ENCODE measurements around the gene KRT35. TPM values are rescaled to one million over a fixed set of nuclear protein-coding genes. Genes with fewer than 3 reads are reported as not detected.

Gene KRT35
- total and polyA plus RNA-seq, 7 donors, result not detected

DNA sequence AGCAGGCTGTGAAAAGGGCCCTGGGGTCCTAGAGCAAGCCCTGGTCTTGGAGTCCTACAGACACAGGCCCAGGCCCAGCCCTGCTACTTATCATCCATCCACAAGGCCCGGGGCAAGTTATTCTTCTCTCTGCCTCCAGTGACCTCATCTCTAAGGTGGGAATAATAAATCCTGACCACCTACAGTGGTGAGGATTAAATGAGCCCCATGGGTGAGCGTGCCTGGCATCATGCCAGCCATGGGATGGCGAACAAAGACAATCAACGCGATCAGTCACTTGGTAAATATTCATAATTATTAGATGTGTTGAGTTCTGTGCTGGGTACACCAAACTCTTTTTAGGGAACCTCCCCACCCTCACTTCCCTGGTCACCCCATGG is 32.2 kb upstream of the KRT35 start:
- Histone ChIP-seq H3K27me3 (no peaks in the 10 kb centered on the region), H3K36me3 (no peaks in the 10 kb centered on the region), H3K4me3 (no peak overlapping the region), H3K4me1 (no peaks in the 10 kb centered on the region), H3K27ac (no peak overlapping the region), H3K9me3 (no peaks in the 10 kb centered on the region)
- DNase-seq, result no peak
- TF ChIP-seq, protein P1, sequence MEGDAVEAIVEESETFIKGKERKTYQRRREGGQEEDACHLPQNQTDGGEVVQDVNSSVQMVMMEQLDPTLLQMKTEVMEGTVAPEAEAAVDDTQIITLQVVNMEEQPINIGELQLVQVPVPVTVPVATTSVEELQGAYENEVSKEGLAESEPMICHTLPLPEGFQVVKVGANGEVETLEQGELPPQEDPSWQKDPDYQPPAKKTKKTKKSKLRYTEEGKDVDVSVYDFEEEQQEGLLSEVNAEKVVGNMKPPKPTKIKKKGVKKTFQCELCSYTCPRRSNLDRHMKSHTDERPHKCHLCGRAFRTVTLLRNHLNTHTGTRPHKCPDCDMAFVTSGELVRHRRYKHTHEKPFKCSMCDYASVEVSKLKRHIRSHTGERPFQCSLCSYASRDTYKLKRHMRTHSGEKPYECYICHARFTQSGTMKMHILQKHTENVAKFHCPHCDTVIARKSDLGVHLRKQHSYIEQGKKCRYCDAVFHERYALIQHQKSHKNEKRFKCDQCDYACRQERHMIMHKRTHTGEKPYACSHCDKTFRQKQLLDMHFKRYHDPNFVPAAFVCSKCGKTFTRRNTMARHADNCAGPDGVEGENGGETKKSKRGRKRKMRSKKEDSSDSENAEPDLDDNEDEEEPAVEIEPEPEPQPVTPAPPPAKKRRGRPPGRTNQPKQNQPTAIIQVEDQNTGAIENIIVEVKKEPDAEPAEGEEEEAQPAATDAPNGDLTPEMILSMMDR (IDR thresholded peaks at IDR 0.05), result no peak
- TF ChIP-seq POLR2AphosphoS5 (IDR thresholded peaks at IDR 0.05) (no peak), POLR2A (IDR thresholded peaks at IDR 0.05) (no peak), EP300 (IDR thresholded peaks at IDR 0.05) (no peak)
- intact Hi-C loops (cut with DNase I), result no loop called here
- WGBS, 2 donors, result 84 to 88% methylated on average over 5 of the region's 5 CpGs

DNA sequence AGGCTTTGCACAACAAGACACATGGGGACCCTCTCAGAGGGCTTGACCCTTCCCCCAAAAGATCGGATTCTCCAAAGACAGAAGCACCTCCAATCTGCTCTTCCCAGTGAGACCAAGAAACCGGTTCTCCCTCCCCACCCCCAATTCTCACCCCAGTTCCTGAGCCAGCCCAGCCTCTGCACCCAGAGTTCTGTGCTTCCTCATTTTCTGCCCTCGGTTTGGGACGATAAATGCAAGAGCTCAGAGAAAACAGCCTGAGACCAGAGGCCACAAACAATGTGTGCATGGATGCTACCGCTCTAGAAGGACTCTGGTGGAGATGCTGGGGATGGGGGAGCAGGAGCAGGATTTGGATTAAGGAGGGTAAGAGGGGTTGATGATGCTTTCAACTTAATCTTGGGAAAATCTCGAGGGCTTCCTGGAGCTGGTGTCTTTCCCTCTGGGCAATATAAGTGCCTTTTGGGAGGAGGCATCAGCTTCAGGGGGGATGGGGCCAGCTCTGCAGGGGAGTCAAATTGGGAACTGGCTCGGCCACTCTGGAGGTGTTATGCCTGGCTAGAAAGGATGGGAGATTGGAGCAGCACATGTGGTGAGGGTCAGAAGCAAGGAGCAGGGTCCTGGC is 31.7 kb upstream of the KRT35 start:
- Histone ChIP-seq H3K9me3 (no peaks in the 10 kb centered on the region), H3K27me3 (no peaks in the 10 kb centered on the region), H3K4me3 (no peak overlapping the region), H3K36me3 (no peaks in the 10 kb centered on the region), H3K4me1 (no peaks in the 10 kb centered on the region), H3K27ac (no peak overlapping the region)
- WGBS, 2 donors, result 52 to 70% methylated on average over 7 of the region's 7 CpGs
- intact Hi-C loops (cut with DNase I), result no loop called here
- DNase-seq, result no peak
- TF ChIP-seq, protein P1 (IDR thresholded peaks at IDR 0.05), result no peak
- no peak for TF ChIP-seq POLR2AphosphoS5 (IDR thresholded peaks at IDR 0.05)
- no peak for TF ChIP-seq EP300 (IDR thresholded peaks at IDR 0.05)
- TF ChIP-seq POLR2A (IDR thresholded peaks at IDR 0.05), result no peak

DNA sequence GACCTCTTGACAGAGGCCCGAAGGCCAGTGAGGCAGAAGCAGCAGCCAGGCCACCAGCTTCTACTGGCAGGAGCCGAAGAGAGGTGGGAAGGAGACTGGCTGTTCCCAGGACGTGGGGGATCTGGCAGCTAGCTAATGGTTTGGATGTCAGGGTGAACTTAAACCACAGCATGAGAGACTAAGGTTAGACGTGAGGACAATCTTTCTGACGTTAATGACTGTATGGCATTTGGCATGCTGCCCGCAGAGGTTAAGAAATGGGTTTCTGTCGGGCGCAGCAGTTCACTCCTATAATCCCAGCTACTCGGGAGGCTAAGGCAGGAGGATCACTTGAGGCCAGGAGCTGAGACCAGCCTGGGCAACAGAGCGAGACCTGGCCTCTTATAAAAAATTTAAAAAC is 30.8 kb upstream of the KRT35 start:
- intact Hi-C loops (cut with DNase I), result no loop called here
- H3K9me3 ChIP-seq, result no peaks in the 10 kb centered on the region
- H3K4me3 ChIP-seq, result no peak overlapping the region
- no peak for DNase-seq
- H3K36me3 ChIP-seq, result no peaks in the 10 kb centered on the region
- no peak for TF ChIP-seq POLR2A (IDR thresholded peaks at IDR 0.05)
- TF ChIP-seq EP300 (IDR thresholded peaks at IDR 0.05), result no peak
- TF ChIP-seq POLR2AphosphoS5 (IDR thresholded peaks at IDR 0.05), result no peak
- TF ChIP-seq, protein P1 (IDR thresholded peaks at IDR 0.05), result no peak
- H3K27me3 ChIP-seq, result no peaks in the 10 kb centered on the region
- no peaks in the 10 kb centered on the region for H3K4me1 ChIP-seq
- WGBS, 2 donors, result 49 to 79% methylated on average over 10 of the region's 10 CpGs
- H3K27ac ChIP-seq, result no peak overlapping the region

DNA sequence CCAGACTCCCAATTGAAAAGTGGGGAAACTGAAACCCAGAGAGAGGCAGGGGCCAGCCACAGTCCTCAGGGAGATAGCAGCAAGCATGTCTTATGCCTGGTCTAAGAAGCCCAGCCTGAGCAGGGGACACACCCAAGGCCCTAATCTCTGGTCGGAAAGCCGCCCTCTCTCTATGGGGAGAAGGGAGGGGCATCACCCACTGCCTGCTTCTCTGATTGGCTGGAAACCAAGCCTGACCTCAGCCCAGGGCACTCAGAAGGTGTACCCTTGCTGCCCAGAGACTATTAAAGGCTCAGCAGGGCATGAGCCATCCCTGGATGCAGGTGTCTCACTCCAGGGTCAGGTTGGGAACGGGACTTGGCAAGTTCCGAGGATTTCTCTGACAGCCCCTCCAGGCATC is 30.2 kb upstream of the KRT35 start:
- WGBS, 2 donors, result 14 to 68% methylated on average over 4 of the region's 4 CpGs
- TF ChIP-seq EP300 (IDR thresholded peaks at IDR 0.05), result no peak
- TF ChIP-seq, protein P1 (IDR thresholded peaks at IDR 0.05), result no peak
- no peak for TF ChIP-seq POLR2A (IDR thresholded peaks at IDR 0.05)
- TF ChIP-seq POLR2AphosphoS5 (IDR thresholded peaks at IDR 0.05), result no peak
- Histone ChIP-seq H3K27me3 (no peaks in the 10 kb centered on the region), H3K4me3 (no peak overlapping the region), H3K36me3 (no peaks in the 10 kb centered on the region), H3K27ac (no peak overlapping the region), H3K4me1 (no peaks in the 10 kb centered on the region), H3K9me3 (no peaks in the 10 kb centered on the region)
- intact Hi-C loops (cut with DNase I), result no loop called here
- no peak for DNase-seq
